ENCODE measurements around the gene KIAA1328. TPM values are rescaled to one million over a fixed set of nuclear protein-coding genes. Genes with fewer than 3 reads are reported as not detected.

KIAA1328 gene
- total RNA-seq, 1 donor from 2014 or later, result 17.8 TPM

- H3K27ac ChIP-seq, result no peak overlapping the region
- ATAC-seq (no peak), DNase-seq (no peak)
- no peaks in the 10 kb centered on the region for H3K27me3 ChIP-seq (ENCODE audit: low read depth)
- no peak overlapping the region for H3K4me3 ChIP-seq
- no peaks in the 10 kb centered on the region for H3K36me3 ChIP-seq
- no peak for TF ChIP-seq CTCF (IDR thresholded peaks at IDR 0.05)
- H3K4me1 ChIP-seq, result no peaks in the 10 kb centered on the region
- no peaks in the 10 kb centered on the region for H3K9me3 ChIP-seq
- intact Hi-C loops (cut with DNase I), result no loop called here
Measured at GRCh38 chr18:36889742-36890141, 60.8 kb downstream of the KIAA1328 start.

- ATAC-seq, result no peak
- TF ChIP-seq CTCF (IDR thresholded peaks at IDR 0.05), result no peak
Measured at GRCh38 chr18:36890598-36890997, 61.7 kb downstream of the KIAA1328 start.

GRCh38 chr18:36893227-36893626 is 64.3 kb downstream of the KIAA1328 start:
- Histone ChIP-seq H3K4me3 (no peak overlapping the region), H3K27ac (no peak overlapping the region), H3K27me3 (ENCODE audit: low read depth) (no peaks in the 10 kb centered on the region), H3K36me3 (no peaks in the 10 kb centered on the region), H3K4me1 (no peaks in the 10 kb centered on the region), H3K9me3 (no peaks in the 10 kb centered on the region)
- DNase-seq, result no peak
- intact Hi-C loops (cut with DNase I), result no loop called here
- no peak for ATAC-seq
- TF ChIP-seq CTCF (IDR thresholded peaks at IDR 0.05), result no peak

More at GRCh38 chr18:36890598-36890997, 61.7 kb downstream of the KIAA1328 start:
- H3K36me3 ChIP-seq, result no peaks in the 10 kb centered on the region
- H3K27ac ChIP-seq, result no peak overlapping the region
- intact Hi-C loops (cut with DNase I), result no loop called here
- H3K4me3 ChIP-seq, result no peak overlapping the region
- H3K27me3 ChIP-seq (ENCODE audit: low read depth), result no peaks in the 10 kb centered on the region
- H3K4me1 ChIP-seq, result no peaks in the 10 kb centered on the region
- no peak for DNase-seq
- H3K9me3 ChIP-seq, result no peaks in the 10 kb centered on the region

GRCh38 chr18:36895606-36896005 is 66.7 kb downstream of the KIAA1328 start:
- no peak for TF ChIP-seq CTCF (IDR thresholded peaks at IDR 0.05)
- Histone ChIP-seq H3K36me3 (no peaks in the 10 kb centered on the region), H3K27ac (no peak overlapping the region), H3K27me3 (ENCODE audit: low read depth) (no peaks in the 10 kb centered on the region), H3K4me1 (no peaks in the 10 kb centered on the region), H3K4me3 (no peak overlapping the region), H3K9me3 (peaks cover 8% of the 10 kb centered on the region)
- intact Hi-C loops (cut with DNase I), result no loop called here
- no peak for ATAC-seq
- DNase-seq, result no peak

GRCh38 chr18:36897253-36897652 is 68.3 kb downstream of the KIAA1328 start:
- no peak for ATAC-seq
- intact Hi-C loops (cut with DNase I), result no loop called here
- no peak for TF ChIP-seq CTCF (IDR thresholded peaks at IDR 0.05)
- no peak overlapping the region for H3K27ac ChIP-seq
- no peaks in the 10 kb centered on the region for H3K36me3 ChIP-seq
- DNase-seq, result no peak
- no peaks in the 10 kb centered on the region for H3K27me3 ChIP-seq (ENCODE audit: low read depth)
- no peaks in the 10 kb centered on the region for H3K4me1 ChIP-seq
- H3K9me3 ChIP-seq, result peaks cover 8% of the 10 kb centered on the region
- no peak overlapping the region for H3K4me3 ChIP-seq

GRCh38 chr18:36899289-36899688 is 70.4 kb downstream of the KIAA1328 start:
- ATAC-seq, result no peak

More at GRCh38 chr18:36899289-36899688, 70.4 kb downstream of the KIAA1328 start:
- no peak for DNase-seq
- H3K27ac ChIP-seq, result no peak overlapping the region
- no peaks in the 10 kb centered on the region for H3K4me1 ChIP-seq
- intact Hi-C loops (cut with DNase I), result no loop called here
- no peaks in the 10 kb centered on the region for H3K27me3 ChIP-seq (ENCODE audit: low read depth)
- no peak overlapping the region for H3K4me3 ChIP-seq
- H3K9me3 ChIP-seq, result peaks cover 8% of the 10 kb centered on the region
- no peaks in the 10 kb centered on the region for H3K36me3 ChIP-seq
- TF ChIP-seq CTCF (IDR thresholded peaks at IDR 0.05), result no peak
